GM18868 (cell line): Measurements from ENCODE around the gene ARL2BP.

Experiments used
- ATAC-seq: cut with Tn5 transposase; IDR thresholded peaks from one replicate; pipeline ENCODE4 v1.9.1; 2021; ENCODE audit warnings: mild to moderate bottlenecking, moderate library complexity; ENCODE audit not compliant: unreplicated experiment

ARL2BP gene

DNA sequence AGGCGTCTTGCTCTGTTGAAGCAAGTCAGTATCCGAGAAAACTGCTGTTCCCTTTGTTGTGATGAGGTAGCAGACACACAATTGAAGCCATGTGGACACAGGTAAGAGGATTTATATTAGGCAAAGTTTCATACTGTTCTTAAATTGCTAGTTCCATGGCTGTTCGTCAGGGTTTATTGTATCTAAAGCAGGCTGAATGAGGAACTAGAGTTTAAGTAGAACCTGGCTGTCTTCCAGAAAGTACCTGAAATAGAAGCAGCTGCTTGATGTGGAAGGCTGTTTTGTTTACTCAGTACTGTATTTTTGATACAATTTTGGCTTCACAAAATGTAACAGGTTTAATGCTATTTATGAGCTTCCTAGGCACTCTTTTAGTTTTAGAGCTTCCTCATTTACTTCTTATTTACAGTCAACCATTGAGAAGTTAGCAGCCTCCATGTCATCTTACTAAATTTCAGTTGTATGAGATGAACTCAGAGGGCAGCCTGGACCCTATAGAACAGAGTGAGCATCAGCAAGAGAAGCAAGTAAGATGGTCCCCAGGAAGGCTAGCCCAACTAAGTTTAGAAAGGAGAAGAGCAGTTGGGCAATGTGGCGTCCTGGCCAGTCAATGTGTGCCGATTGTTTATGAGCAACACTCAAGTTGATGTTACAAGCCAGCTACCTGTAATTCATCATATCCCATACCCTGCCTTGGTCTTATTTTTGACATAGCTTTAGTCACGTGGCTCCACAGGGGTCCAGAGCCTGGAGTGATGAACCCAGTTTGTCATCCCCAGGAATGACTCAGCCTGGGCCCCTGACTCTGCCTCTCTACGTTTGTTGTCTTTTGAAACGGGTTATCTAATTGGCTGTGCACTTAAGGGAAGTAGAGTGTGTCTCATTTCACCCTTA, 9.7 kb upstream of the ARL2BP start:
- peak; percentile 71 for ATAC-seq

DNA sequence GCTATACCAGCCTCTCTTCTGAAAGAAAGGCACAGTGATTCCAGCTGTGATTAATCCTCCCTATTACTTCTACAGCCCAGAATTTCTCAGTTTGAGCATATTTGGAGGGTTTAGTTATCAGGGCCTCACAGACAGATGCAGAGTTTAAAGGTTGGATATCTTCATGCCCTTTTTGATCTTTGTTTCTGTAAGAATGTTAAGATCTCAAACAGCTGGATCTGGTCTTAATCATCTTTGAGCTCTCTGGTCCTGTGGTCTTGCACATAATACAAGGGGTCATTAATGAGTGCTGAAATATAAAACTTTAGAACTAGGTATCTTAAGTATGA, 9.1 kb upstream of the ARL2BP start:
- no peak for ATAC-seq

DNA sequence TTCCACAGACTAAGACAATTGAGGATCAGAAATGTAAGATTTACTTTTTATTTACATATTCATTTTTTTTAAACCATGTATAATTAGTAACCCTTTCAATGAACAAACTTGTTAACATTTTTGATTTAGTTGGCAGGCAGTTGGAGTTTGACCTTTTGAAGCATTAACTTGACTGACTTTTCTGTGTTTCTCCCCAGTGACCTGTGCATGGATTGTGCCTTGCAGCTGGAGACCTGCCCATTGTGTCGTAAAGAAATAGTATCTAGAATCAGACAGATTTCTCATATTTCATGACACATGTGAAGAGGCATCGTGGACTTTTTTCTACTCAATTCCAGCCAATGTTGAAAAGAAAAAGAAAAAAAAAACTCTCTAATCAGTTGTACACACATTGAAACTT, 6.4 kb upstream of the ARL2BP start:
- no peak for ATAC-seq

DNA sequence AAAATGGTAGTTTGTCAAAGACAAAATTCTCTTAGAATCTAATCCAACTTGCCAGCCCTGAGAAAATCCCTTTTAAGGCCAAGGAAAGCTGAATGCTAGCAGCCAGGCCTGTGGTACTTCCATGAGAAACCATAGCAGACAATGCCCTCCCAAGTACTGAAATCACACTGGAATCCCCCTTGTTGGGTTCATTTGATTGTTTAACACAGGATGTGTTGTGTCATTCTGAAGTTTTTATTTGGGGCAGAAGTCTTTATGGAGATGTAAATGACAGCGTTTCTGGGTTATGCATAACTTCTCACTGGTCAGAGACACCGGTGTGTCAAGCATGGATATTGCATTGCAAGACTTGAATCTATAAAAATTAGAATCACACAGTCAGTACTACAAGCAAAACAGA, 6.0 kb upstream of the ARL2BP start:
- ATAC-seq = no peak

DNA sequence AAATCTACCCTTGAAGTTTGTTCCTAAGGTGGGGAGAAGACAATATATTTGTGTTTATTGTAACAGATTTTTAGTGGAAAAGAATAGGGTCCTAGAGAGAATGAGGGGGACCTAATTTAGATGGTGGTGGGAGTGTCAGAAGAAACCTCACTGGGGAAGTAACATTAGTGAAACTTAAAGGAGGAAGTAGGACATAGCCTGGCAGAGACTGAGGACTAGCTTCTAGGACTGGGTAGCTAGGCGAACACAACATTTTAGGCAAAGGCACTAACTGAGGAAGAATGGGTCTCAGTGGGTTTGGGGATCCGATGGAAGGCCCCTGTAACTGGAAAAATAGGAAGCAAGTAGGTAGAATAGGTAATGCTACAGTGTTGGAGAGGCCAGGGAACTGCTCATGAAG, 4.2 kb upstream of the ARL2BP start:
- ATAC-seq = peak; percentile 33

DNA sequence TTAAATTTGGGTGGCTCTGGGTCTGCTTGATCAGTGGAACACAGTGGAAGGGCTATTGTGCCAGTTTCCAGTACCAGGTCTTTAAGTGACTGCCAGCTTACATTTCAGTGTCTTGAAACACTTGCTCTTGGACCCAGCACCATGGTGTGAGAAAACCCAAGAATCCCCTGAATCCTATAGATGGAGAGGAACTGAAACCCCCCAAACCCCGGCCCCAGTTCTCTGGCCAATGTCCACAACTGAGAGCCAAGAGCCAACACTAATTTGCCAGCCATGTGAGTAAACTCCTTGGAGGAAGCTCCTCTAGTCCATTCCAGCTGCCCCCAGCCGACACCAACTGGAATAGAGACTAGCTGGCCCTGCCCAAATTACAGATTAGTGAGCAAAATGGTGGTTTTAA, 2.4 kb upstream of the ARL2BP start:
- ATAC-seq = no peak

DNA sequence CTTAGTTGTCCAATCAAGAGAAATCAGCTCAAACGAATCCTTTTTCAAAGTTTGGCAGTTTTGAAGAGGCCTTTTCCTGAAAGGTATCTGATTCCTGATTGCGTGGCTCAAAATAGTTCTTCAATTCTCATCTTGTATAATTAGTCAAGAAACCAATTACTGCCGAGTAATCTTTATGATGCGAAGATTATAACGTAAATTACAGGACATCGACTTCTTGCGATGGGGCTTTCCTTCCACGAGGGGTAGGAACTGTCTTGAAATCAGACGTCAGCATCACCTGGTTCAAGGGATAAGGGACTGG, 644 bp upstream of the ARL2BP start:
- ATAC-seq = peak; percentile 30

DNA sequence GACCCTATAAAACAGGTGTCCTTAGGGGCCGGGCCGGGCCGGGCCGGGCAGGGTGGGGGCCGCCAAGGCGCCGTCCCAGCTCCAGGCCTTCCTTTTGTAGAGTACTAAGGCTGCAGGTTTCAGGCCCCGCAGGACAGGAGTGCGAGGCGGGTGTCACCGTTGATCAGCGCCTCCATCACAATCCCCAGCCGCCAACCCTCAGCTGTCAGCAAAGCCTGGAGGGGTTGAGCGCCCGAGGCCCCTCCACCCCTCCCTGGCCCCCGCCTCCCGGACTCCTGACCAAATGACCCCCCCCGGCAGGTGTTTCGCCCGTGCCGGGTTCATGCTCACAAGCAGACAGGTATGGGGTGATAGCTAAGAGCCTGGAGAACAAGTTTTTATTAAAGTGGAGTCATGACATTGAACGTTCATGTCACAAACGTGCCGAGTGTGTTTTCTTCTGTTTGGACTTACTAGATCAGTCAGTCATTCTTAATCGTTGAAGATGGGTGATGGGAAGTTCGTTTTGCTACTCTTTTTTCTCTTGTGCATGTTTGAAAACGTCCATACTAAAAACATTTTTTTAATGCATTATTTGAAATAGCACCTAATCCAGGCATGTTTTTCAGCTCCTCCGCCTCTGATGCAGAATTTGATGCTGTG, 534 bp downstream of the ARL2BP start:
- peak; percentile 18 for ATAC-seq

DNA sequence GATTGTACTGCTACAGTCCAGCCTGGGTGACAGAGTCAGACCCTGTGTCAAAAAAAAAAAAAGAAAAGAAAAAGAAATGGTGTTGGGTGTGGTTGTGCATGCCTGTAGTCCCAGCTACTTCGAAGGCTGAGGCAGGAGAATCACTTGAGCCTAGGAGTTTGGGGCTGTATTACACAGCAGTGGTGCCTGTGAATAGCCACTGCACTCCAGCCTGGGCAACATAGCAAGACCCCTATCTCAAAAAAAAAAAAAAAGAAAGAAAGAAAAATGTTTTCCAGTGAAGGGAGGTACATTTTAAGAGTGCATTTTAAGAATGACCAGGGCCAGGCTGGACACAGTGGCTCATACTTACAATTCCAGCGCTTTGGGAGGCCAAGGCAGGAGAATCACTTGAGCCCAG, 6.3 kb downstream of the ARL2BP start:
- no peak for ATAC-seq

DNA sequence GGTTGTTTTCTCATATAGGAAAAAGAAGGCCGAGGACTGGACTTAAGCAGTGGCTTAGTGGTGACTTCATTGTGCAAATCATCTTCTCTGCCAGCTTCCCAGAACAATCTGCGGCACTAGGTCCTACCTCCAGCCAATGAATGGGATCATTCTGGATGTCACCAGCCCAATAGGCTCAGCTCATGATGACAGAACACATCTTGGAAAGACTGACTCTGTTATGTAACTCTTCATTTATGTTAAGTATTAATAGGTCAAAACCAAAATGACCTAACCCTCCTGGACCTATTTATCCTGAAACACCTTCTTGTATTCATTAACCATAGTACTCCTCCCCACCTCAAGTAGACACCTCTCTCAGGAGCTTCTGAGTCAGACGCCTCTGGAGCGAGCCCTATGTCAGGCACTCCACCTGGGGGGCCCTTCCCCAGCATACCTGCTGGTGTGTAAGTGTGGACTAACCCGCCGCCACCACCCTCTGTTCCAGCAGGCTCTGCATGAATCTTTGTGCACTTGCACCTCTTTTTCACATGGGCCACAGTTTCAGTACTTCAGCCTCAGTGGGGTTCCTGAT, 7.2 kb downstream of the ARL2BP start:
- ATAC-seq = no peak

DNA sequence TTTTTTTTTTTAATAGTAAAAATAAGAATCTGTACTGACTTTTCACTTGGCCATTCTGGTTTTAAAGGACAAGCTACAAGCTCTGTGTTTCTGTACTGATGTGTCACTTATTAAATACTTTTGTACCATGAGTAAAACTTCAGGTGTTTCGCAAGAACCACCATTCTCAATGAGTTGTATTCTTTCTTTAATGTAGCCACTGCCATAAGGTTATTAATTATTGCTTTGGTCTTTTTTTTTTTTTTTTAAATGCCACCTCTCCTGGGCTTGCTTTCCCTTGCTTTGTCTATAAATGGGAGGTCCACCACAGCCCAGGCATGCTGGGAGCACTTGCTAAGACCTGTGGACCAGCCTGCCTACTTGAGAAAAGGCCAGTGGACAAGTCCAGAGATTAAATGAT, 8.4 kb downstream of the ARL2BP start:
- ATAC-seq = no peak

DNA sequence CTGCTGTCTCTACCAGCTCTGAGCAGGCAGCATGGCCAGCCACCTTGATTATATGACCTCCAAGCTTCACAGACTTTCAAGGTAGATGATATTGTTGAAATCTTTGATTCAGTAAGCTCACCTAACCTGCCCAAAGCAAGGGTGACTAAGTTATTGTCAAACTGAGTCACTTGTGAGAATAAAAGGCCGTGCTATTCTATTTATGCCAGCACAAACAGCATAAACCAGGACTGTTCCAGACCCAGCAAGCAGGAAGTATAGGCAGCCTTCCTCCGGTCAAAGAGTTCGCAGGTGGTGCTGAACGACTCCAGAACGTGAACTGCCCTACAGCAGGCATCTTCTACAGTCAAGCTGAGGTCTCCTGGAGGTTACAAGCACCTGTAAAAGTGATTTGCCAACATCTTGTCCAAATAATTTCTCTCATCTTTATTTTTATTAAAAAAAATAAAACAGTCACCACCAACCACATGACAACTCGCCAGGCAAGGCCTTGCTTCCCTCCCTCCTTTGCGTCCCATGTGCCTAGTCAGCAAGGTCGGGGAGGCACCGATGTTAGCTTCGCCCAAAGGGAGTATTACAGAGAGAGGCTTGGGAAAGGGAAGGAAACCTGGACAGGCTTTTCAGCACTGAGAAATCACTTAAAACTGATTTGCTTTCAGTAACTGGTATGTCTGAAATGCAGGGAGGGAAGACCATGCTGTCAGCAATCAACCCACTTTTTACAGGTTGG, 10.8 kb downstream of the ARL2BP start:
- ATAC-seq = no peak

DNA sequence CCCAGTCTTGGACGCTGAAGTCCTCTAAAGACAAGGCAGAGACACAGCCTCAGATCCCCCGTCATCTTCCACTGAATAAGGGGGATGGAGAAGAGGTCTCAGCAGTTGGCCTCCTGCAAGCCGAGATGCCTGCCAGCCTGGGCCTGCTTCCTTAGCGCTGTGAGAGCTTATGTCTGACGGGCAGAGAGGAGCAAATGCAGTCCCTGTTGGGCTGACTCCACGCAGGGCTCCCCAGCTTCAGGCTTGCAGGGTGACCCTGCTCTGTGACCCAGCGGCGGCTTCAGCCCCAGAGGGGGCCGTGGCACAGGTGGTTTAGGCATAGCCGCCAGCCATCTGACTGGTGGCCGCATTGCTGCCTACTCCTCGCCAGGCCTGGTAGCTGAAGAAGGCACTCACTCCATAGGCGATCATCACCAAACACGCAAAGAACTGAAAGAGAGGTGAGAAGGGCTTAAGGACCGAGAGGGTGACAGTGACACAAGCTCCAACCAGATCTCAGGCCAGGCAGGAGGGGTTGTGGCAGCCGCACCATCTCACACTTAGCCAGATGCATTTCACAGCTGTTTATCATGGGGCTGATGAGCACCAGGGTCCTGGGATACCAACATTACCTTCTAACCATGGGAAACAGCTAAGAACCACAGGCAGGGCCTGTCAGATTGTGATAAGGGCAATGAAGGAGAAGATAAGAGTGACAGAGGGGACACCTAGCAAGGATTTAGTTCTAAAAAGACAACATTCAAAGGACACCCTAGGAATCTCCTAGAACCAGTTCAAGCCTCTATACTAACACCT, 11.7 kb downstream of the ARL2BP start:
- ATAC-seq = no peak

DNA sequence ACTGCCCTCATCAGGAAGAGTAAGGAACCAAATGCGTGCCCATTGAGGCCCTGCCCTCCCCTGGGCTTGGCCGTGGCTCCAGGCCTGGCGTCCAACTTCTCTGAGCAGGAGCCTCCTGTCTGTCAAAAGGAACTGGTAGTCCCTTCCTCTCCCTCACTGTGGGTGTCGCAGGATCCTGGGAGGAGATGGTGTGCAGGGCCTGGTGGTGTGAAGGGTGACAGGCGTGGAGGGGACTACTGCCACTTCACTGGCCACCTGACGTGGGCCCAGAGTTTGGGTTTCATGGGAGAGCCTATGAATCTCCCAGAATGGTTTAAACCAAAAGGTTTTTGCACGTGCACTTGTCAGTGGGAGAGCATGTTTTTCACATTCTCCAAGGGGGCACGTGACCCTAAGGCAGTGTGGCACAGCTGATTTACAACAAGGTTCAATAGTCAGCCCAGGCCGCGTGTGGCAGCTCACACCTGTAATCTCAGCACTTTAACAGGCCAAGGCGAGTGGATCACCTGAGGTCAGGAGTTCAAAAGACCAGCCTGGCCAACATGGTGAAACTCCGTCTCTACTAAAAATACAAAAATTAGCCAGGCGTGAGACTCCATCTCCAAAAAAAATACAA, 12.5 kb downstream of the ARL2BP start:
- no peak for ATAC-seq

DNA sequence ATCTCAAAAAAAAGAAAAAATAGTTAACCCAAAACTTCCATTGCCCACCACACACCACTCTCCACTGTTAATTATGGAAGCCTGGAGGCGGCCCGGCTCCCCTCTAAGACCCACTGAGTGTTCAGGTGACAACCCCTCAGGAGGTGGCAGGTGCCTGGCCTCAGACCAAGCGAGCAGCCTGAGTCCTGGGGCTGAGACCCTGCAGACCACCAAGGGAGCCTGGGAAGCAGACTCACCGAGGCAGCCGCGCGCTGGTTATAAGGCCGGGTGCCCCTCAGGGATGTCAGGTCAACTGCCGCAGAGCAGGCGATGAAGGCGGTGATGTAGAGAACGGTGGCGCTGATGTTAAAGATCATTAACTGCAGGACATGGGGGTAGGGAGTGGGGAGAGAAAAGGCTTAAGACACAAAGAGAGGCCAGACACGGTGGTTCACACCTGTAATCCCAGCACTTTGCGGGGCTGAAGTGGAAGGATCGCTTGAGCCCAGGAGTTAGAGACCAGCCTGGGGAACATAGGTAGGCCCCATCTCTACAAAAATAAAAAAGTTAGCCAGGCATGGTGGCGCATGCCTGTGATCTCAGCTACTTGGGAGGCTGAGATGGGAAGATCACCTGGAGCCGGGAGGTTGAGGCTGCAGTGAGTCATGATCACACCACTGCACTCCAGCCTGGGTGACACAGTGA, 13.3 kb downstream of the ARL2BP start:
- ATAC-seq = no peak

DNA sequence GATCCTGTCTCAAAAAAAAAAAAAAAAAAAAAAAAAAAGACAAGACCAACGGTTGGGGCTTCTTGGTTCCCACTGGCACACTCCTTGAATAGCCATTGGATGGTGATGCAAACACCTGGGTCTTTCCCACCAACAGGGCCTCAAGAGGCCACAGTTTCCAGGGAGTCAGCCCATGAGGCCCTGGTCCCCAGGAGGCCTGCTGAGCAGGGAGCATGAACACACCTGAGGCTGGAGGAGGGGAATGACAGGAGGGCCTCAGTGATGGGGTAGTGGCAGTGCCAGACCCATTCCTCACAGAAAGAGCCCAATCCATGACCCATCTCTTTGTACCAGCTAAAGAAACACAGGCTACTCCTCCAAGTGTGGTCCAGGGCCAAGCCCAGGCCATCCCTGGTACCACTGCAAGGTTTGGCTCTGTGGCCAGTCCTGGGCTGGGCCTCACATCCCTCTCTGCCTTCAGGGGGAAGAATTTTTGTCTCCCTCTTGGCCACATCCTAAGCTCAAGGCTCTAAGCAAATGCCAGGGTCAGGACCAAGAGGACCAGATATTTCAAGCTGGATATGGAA, 13.9 kb downstream of the ARL2BP start:
- ATAC-seq = no peak

DNA sequence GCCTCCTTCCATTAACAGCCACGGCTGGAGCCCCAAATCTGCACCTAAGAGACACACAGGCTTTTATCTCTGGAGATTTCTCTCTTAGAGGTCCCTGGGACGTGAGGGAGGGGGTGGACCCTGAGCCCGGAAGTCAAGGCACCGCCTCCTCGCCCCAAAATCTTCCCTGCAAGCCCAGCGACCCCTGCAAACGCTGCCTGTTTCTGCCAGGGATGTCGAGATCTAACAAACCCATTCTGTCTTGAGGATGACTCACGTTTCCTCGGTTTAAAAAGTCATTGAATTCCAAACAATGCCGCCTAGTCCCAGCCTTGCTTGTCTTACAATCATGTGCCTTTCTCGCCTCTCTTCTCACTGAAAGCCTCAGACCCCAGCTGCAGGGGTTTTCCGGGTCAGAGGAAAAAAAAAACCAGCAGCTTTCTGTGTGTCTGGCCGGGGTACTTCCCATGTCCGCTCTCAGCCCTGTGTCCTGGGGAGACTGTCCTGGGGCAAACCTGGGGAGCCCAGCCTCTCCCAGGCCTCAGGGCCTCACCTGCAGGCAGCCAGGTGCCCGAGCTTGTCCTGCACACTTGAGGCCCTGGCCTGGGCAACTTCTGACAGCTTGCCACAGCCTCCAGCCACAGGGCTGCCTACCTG, 15.4 kb downstream of the ARL2BP start:
- ATAC-seq = no peak

DNA sequence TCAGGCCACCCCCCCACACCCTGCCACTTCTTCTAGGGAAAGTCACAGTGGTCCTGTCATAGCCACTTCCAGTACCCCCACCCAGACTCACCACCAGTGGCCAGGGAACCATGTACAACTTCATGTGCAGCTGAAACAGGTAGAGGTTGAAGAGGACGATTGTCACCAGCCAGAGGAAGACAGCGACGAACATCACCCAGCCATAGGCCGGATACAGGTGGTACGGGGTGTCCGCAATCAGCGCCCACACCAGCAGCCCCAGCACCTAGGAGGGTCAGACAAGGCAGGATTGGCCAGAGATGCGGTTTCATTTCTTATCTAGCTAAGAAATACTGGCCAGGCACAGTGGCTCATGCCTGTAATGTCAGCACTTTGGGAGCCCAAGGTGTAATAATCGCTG, 16.7 kb downstream of the ARL2BP start:
- no peak for ATAC-seq

DNA sequence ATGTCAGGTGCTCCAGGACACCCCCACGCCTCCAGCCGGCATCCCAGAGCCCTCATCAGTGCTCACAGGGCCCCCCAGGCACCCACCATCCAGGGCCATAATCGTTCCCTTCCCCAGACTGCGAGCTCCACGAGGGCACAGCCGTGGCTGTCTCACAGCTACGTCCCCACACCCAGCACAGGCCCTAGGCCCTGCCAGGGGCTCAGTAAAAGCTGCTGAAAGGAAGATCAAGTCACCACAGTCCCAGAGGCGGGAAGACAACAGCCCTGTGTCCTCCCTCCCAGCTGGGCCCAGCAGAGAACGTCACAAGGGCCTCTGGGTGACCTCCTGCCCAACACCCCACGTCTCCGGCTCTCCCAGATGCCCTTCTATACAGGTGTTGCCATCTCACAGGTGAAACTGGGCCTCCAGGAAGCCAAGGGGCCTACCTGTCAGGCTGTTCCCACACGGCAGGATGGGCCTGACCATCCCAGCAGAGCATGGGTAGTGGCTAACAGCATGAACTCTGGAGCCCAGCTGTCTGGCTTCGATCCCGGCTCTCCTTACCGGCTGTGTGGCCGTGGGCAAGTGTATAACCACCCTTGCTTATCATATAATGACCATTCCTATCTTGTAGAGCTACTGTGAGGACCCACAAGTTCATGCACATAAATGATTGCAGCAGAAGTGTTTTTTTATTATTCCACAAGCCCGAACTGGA, 17.9 kb downstream of the ARL2BP start:
- ATAC-seq = no peak
